HG03159 (cell line): ENCODE measurements around the gene POM121C.
"Not testable (repeated sequence)": the region's sequence is repeated elsewhere in the genome, so short reads cannot be mapped to it uniquely, and the experiment has no call there.

ENCODE experiments used
- ATAC-seq: cut with Tn5 transposase; IDR thresholded peaks from one replicate; pipeline ENCODE4 v1.9.1; 2021; ENCODE audit warnings: mild to moderate bottlenecking, moderate library complexity; ENCODE audit not compliant: unreplicated experiment

POM121C gene

GRCh38 chr7:75397865-75398264 is 88.2 kb downstream of the POM121C start:
- not testable (repeated sequence) for ATAC-seq

GRCh38 chr7:75395329-75395728 is 90.8 kb downstream of the POM121C start, which contains the start of gene TRIM73:
Gene TRIM73, plus strand, starts transcription at chr7:75395629. Its CDS starts 3,305 bp downstream, at chr7:75398934.
- not testable (repeated sequence) for ATAC-seq

DNA sequence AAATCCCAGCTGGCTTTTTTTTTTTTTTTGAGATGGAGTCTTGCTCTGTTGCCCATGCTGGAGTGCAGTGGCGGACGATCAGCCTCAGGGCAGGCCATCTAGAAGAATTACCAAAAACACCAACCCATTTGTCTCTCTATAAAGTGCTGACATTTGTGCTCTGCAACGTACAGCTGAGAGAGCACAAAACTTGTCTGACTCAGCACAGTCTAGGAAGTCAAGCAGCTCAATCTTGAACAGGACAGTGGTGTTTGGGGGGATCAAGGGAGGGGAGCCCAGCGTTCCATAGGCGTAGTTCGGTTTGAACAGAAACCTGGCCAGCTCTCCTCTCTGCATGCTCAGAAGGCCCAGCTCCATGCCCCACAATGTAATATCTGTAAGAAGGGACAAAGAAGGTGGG is 92.9 kb downstream of the POM121C start:
- ATAC-seq, result not testable (repeated sequence)

- not testable (repeated sequence) for ATAC-seq
Observed at GRCh38 chr7:75374519-75375317, 111.4 kb downstream of the POM121C start.

- not testable (repeated sequence) for ATAC-seq
Observed at GRCh38 chr7:75374144-75374518, 112.0 kb downstream of the POM121C start.

GRCh38 chr7:75367313-75367712 is 118.8 kb downstream of the POM121C start:
- ATAC-seq, result not testable (repeated sequence)
